ENCODE measurements around the gene NCOA1. TPM values are rescaled to one million over a fixed set of nuclear protein-coding genes. Genes with fewer than 3 reads are reported as not detected.
"Not testable (repeated sequence)": the region's sequence is repeated elsewhere in the genome, so short reads cannot be mapped to it uniquely, and the experiment has no call there.

The NCOA1 gene
- polyA plus RNA-seq, 6 donors from 2014 or later, result 9.8 to 21.3 (median 12.6) TPM

- no peak for DNase-seq
Measured at GRCh38 chr2:24588294-24588693, 97.2 kb downstream of the NCOA1 start.

GRCh38 chr2:24592441-24593100 lies 101.5 kb downstream of the NCOA1 start:
- H3K36me3 Mint-ChIP-seq, result peaks cover 0 to 8% of the 10 kb centered on the region in 2 donors
- H3K9me3 Mint-ChIP-seq, result no peaks in the 10 kb centered on the region
- H3K27ac Mint-ChIP-seq, result peak overlapping the region in 2 of 6 donors; percentile 2 to 39
- H3K27me3 Mint-ChIP-seq, result no peaks in the 10 kb centered on the region
- ATAC-seq (ENCODE audit: low read depth in 2 of 2) (no peak), DNase-seq (no peak)
- H3K4me1 Mint-ChIP-seq, result peaks cover 0 to 4% (median under 1%) of the 10 kb centered on the region in 3 donors
- H3K4me3 Mint-ChIP-seq, result no peak overlapping the region

More at GRCh38 chr2:24588294-24588693, 97.2 kb downstream of the NCOA1 start:
- Mint-ChIP-seq H3K27me3 (no peaks in the 10 kb centered on the region), H3K9me3 (no peaks in the 10 kb centered on the region), H3K4me1 (peaks cover 15 to 19% (median 18%) of the 10 kb centered on the region in 3 donors), H3K4me3 (peak overlapping the region in 3 of 8 donors; percentile 16 to 81 (median 44)), H3K36me3 (peaks cover 4 to 15% of the 10 kb centered on the region in 2 donors), H3K27ac (peak overlapping the region in 2 of 6 donors; percentile 57 to 75)
- no peak for ATAC-seq (ENCODE audit: low read depth in 2 of 2)

GRCh38 chr2:24594283-24594682 lies 103.2 kb downstream of the NCOA1 start:
- no peak for ATAC-seq (ENCODE audit: low read depth in 2 of 2)
- Mint-ChIP-seq H3K27me3 (no peaks in the 10 kb centered on the region), H3K27ac (no peak overlapping the region), H3K9me3 (no peaks in the 10 kb centered on the region), H3K36me3 (no peaks in the 10 kb centered on the region), H3K4me3 (no peak overlapping the region), H3K4me1 (peaks cover 0 to 4% (median 0%) of the 10 kb centered on the region in 3 donors)
- no peak for DNase-seq

GRCh38 chr2:24597181-24597870 lies 106.3 kb downstream of the NCOA1 start:
- DNase-seq (no peak), ATAC-seq (ENCODE audit: low read depth in 2 of 2) (no peak)
- H3K4me1 Mint-ChIP-seq, result peaks cover 0 to 9% (median 5%) of the 10 kb centered on the region in 3 donors
- no peaks in the 10 kb centered on the region for H3K9me3 Mint-ChIP-seq
- H3K36me3 Mint-ChIP-seq, result no peaks in the 10 kb centered on the region
- H3K27me3 Mint-ChIP-seq, result no peaks in the 10 kb centered on the region
- H3K4me3 Mint-ChIP-seq, result no peak overlapping the region
- peak overlapping the region in 1 of 6 donors; percentile 32 for H3K27ac Mint-ChIP-seq

- H3K36me3 Mint-ChIP-seq; DNase-seq; H3K9me3 Mint-ChIP-seq; H3K4me3 Mint-ChIP-seq; H3K27ac Mint-ChIP-seq; H3K27me3 Mint-ChIP-seq; H3K4me1 Mint-ChIP-seq; ATAC-seq (ENCODE audit: low read depth in 2 of 2): not testable (repeated sequence)
Measured at GRCh38 chr2:24600140-24600539, 109.1 kb downstream of the NCOA1 start.

- Mint-ChIP-seq H3K9me3 (peaks cover 0 to 28% (median 19%) of the 10 kb centered on the region in 7 donors), H3K4me1 (peaks cover 5 to 22% (median 11%) of the 10 kb centered on the region in 3 donors), H3K36me3 (no peaks in the 10 kb centered on the region), H3K27me3 (no peaks in the 10 kb centered on the region), H3K4me3 (no peak overlapping the region), H3K27ac (no peak overlapping the region)
- no peak for DNase-seq
- ATAC-seq (ENCODE audit: low read depth in 2 of 2), result no peak
Measured at GRCh38 chr2:24611631-24612030, 120.6 kb downstream of the NCOA1 start.

- DNase-seq (peak; percentile 1), ATAC-seq (ENCODE audit: low read depth in 2 of 2) (peak; percentile 49 to 61)
- peak overlapping the region in 1 of 8 donors; percentile 36 for H3K4me3 Mint-ChIP-seq
- peaks cover 5 to 22% (median 11%) of the 10 kb centered on the region in 3 donors for H3K4me1 Mint-ChIP-seq
- peaks cover 0 to 23% (median 7%) of the 10 kb centered on the region in 7 donors for H3K9me3 Mint-ChIP-seq
- no peaks in the 10 kb centered on the region for H3K27me3 Mint-ChIP-seq
- peak overlapping the region in 2 of 6 donors; percentile 1 to 58 for H3K27ac Mint-ChIP-seq
- H3K36me3 Mint-ChIP-seq, result no peaks in the 10 kb centered on the region
Measured at GRCh38 chr2:24613154-24613814, 122.2 kb downstream of the NCOA1 start.

- no peak for ATAC-seq (ENCODE audit: low read depth in 2 of 2)
- DNase-seq, result no peak
- Mint-ChIP-seq H3K27me3 (no peaks in the 10 kb centered on the region), H3K27ac (no peak overlapping the region), H3K9me3 (peaks cover 0 to 12% (median 7%) of the 10 kb centered on the region in 7 donors), H3K4me3 (no peak overlapping the region), H3K36me3 (no peaks in the 10 kb centered on the region), H3K4me1 (peaks cover 5 to 23% (median 11%) of the 10 kb centered on the region in 3 donors)
Measured at GRCh38 chr2:24616616-24617015, 125.6 kb downstream of the NCOA1 start.

- H3K4me3 Mint-ChIP-seq, result no peak overlapping the region
- H3K27me3 Mint-ChIP-seq, result no peaks in the 10 kb centered on the region
- DNase-seq (no peak), ATAC-seq (ENCODE audit: low read depth in 2 of 2) (no peak)
- no peak overlapping the region for H3K27ac Mint-ChIP-seq
- peaks cover 5 to 19% (median 11%) of the 10 kb centered on the region in 3 donors for H3K4me1 Mint-ChIP-seq
- H3K9me3 Mint-ChIP-seq, result peaks cover 0 to 4% (median 0%) of the 10 kb centered on the region in 7 donors
- no peaks in the 10 kb centered on the region for H3K36me3 Mint-ChIP-seq
Measured at GRCh38 chr2:24617424-24617823, 126.4 kb downstream of the NCOA1 start.

- H3K9me3 Mint-ChIP-seq, result peaks cover 0 to 1% (median 0%) of the 10 kb centered on the region in 7 donors
- DNase-seq (no peak), ATAC-seq (ENCODE audit: low read depth in 2 of 2) (no peak)
- no peak overlapping the region for H3K4me3 Mint-ChIP-seq
- H3K36me3 Mint-ChIP-seq, result no peaks in the 10 kb centered on the region
- H3K4me1 Mint-ChIP-seq, result peaks cover 5 to 12% (median 8%) of the 10 kb centered on the region in 3 donors
- peak overlapping the region in 1 of 6 donors; percentile 62 for H3K27ac Mint-ChIP-seq
- no peaks in the 10 kb centered on the region for H3K27me3 Mint-ChIP-seq
Measured at GRCh38 chr2:24618144-24618543, 127.1 kb downstream of the NCOA1 start.

GRCh38 chr2:24618680-24619079 lies 127.6 kb downstream of the NCOA1 start:
- ATAC-seq (ENCODE audit: low read depth in 2 of 2) (no peak), DNase-seq (no peak)
- peaks cover 0 to 7% (median 6%) of the 10 kb centered on the region in 3 donors for H3K4me1 Mint-ChIP-seq
- no peak overlapping the region for H3K27ac Mint-ChIP-seq
- no peaks in the 10 kb centered on the region for H3K36me3 Mint-ChIP-seq
- H3K27me3 Mint-ChIP-seq, result no peaks in the 10 kb centered on the region
- no peak overlapping the region for H3K4me3 Mint-ChIP-seq
- H3K9me3 Mint-ChIP-seq, result no peaks in the 10 kb centered on the region

- Mint-ChIP-seq H3K9me3 (no peaks in the 10 kb centered on the region), H3K4me1 (peaks cover 1 to 22% (median 12%) of the 10 kb centered on the region in 3 donors), H3K36me3 (no peaks in the 10 kb centered on the region), H3K27ac (no peak overlapping the region), H3K27me3 (no peaks in the 10 kb centered on the region), H3K4me3 (no peak overlapping the region)
- ATAC-seq (ENCODE audit: low read depth in 2 of 2) (no peak), DNase-seq (no peak)
Measured at GRCh38 chr2:24620936-24621335, 129.9 kb downstream of the NCOA1 start.

- Mint-ChIP-seq H3K4me3 (no peak overlapping the region), H3K27ac (no peak overlapping the region), H3K27me3 (no peaks in the 10 kb centered on the region), H3K36me3 (no peaks in the 10 kb centered on the region), H3K9me3 (no peaks in the 10 kb centered on the region), H3K4me1 (peaks cover 3 to 27% (median 17%) of the 10 kb centered on the region in 3 donors)
- ATAC-seq (ENCODE audit: low read depth in 2 of 2), result no peak
- no peak for DNase-seq
Measured at GRCh38 chr2:24621779-24622538, 130.9 kb downstream of the NCOA1 start.

Data from naive B cell (primary cell).